Measurements from ENCODE around the gene C3orf52. TPM values are rescaled to one million over a fixed set of nuclear protein-coding genes. Genes with fewer than 3 reads are reported as not detected.
"Not testable (repeated sequence)": the region's sequence is repeated elsewhere in the genome, so short reads cannot be mapped to it uniquely, and the experiment has no call there.

The C3orf52 gene
- total and polyA plus RNA-seq, 3 donors from 2014 or later: 5.7 to 13.2 (median 6.8) TPM

DNA sequence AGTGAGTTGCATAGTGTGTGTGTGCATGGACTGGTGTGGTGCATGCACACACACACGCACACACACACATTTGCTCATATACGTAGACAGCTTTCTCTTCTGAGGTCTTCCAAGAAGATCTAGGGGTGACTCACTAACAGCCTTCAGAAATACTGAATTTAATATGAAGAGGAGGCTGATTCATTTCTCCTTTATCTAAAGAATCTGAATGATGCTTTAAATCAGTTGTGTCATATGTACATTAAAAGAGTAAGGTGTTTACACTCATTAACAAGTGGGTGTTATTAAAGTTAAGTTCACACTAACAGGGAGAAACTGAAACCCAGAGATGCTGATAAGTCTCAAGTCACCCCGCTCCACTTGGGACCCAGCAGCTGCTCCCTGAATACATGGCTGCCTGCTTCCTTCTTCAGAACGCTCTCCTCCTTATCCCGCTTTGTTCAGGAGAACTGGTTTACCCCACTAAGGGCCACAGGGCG, 29.7 kb upstream of the C3orf52 start:
- intact Hi-C loops (cut with DNase I; ENCODE audit: low total_unique reads): no loop called here
- WGBS, 2 donors: 86 to 88% methylated on average over 6 of the region's 6 CpGs
- Histone ChIP-seq H3K27me3 (no peaks in the 10 kb centered on the region), H3K4me1 (no peaks in the 10 kb centered on the region), H3K27ac (no peak overlapping the region), H3K9me3 (no peaks in the 10 kb centered on the region), H3K36me3 (ENCODE audit: low read depth, missing control alignments) (no peaks in the 10 kb centered on the region), H3K4me3 (no peak overlapping the region)
- no peak for DNase-seq
- no peak for TF ChIP-seq POLR2A (IDR thresholded peaks at IDR 0.05)

DNA sequence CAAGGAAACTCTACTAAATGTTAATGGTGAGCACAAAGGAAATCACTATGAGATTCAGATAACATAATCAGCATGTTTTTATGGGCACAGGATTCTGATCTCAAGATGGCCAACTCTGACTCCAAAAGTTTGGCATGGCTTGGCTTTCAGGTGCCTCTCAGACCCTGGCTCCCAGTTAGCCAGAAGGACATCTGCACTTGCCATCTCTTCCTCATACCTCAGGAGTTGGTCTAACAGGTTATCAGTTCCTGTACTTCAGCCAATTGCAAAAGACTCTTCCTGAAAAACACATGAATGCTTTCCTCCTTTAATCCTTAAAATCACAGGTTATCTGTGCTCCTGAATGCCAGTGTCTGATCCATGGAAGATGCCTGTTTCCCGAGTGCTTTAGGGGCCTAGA, 26.7 kb upstream of the C3orf52 start:
- Histone ChIP-seq H3K36me3 (ENCODE audit: low read depth, missing control alignments) (no peaks in the 10 kb centered on the region), H3K4me3 (no peak overlapping the region), H3K27ac (no peak overlapping the region), H3K4me1 (no peaks in the 10 kb centered on the region), H3K9me3 (no peaks in the 10 kb centered on the region), H3K27me3 (no peaks in the 10 kb centered on the region)
- TF ChIP-seq, protein P1, sequence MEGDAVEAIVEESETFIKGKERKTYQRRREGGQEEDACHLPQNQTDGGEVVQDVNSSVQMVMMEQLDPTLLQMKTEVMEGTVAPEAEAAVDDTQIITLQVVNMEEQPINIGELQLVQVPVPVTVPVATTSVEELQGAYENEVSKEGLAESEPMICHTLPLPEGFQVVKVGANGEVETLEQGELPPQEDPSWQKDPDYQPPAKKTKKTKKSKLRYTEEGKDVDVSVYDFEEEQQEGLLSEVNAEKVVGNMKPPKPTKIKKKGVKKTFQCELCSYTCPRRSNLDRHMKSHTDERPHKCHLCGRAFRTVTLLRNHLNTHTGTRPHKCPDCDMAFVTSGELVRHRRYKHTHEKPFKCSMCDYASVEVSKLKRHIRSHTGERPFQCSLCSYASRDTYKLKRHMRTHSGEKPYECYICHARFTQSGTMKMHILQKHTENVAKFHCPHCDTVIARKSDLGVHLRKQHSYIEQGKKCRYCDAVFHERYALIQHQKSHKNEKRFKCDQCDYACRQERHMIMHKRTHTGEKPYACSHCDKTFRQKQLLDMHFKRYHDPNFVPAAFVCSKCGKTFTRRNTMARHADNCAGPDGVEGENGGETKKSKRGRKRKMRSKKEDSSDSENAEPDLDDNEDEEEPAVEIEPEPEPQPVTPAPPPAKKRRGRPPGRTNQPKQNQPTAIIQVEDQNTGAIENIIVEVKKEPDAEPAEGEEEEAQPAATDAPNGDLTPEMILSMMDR (IDR thresholded peaks at IDR 0.05): no peak
- no peak for TF ChIP-seq POLR2A (IDR thresholded peaks at IDR 0.05)
- no peak for DNase-seq
- WGBS, 2 donors: 88 to 94% methylated on average over 1 of the region's 1 CpG
- intact Hi-C loops (cut with DNase I; ENCODE audit: low total_unique reads): no loop called here

DNA sequence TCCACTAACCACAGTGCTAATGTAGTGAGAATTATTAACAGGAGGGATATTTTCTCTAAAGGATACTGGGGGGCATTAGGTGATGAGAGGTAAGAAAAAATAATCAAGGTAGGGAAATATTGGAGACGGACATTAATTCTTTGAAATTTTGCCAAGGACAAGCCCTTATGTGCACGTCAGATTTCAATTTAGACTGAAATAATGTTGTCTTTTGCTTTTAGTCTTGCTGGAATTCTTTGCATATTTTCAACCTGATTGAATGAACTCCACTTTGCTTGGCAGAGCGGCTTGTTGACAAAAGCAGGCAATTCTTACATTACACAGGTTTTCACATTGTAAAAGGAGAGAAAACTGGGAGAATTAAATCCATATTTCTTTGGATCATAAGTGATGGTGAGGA, 25.0 kb upstream of the C3orf52 start:
- 39 to 48% methylated on average over 3 of the region's 3 CpGs for WGBS, 2 donors
- no peak overlapping the region for H3K4me3 ChIP-seq
- no peaks in the 10 kb centered on the region for H3K9me3 ChIP-seq
- H3K36me3 ChIP-seq (ENCODE audit: low read depth, missing control alignments): no peaks in the 10 kb centered on the region
- no peak for DNase-seq
- TF ChIP-seq, protein P1 (IDR thresholded peaks at IDR 0.05): no peak
- TF ChIP-seq POLR2A (IDR thresholded peaks at IDR 0.05): no peak
- intact Hi-C loops (cut with DNase I; ENCODE audit: low total_unique reads): no loop called here
- H3K27ac ChIP-seq: no peak overlapping the region
- no peaks in the 10 kb centered on the region for H3K4me1 ChIP-seq
- no peaks in the 10 kb centered on the region for H3K27me3 ChIP-seq

DNA sequence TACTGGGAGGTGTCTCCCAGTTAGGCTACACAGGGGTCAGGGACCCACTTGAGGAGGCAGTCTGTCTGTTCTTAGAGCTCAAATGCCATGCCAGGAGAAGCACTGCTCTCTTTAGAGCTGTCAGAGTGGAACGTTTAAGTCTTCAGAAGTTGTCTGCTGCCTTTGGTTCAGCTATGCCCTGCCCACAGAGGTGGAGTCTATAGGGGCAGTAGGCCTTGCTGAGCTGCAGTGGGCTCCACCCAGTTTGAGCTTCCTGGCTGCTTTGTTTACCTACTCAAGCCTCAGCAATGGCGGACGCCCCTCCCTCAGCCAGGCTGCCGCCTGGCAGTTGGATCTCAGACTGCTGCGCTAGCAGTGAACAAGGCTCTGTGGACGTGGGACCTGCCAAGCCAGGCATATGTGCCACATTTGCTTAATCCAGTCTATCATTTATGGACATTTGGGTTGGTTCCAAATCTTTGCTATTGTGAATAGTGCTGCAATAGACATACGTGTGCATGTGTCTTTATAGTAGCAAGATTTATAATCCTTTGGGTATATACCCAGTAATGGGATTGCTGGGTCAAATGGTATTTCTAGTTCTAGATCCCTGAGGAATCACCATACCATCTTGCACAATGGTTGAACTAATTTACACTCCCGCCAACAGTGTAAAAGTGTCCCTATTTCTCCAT, 13.7 kb upstream of the C3orf52 start:
- H3K4me3 ChIP-seq; H3K27me3 ChIP-seq; intact Hi-C loops (cut with DNase I; ENCODE audit: low total_unique reads); H3K27ac ChIP-seq; H3K36me3 ChIP-seq (ENCODE audit: low read depth, missing control alignments); H3K9me3 ChIP-seq; DNase-seq; H3K4me1 ChIP-seq: not testable (repeated sequence)
- 94 to 98% methylated on average over 4 to 8 of the region's 8 CpGs for WGBS, 2 donors

DNA sequence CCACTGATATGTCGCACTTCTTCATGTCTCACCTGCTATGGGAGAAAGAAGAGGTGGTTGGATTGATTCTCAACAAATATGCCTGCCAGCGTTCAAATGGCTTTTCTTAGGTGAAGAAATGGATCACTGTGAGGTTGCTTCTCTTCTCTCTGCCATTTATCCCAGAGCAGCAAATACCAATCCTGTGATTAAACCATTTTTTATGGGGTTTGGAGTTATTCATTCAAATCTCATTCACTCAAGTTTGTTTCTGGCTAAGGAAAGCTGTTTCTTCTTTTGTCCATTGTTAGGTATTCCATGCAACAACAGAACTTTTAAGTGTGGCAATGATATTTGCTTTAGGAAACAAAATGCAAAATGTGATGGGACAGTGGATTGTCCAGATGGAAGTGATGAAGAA, 12.2 kb upstream of the C3orf52 start:
- no peak for TF ChIP-seq POLR2A (IDR thresholded peaks at IDR 0.05)
- TF ChIP-seq, protein P1 (IDR thresholded peaks at IDR 0.05): no peak
- Histone ChIP-seq H3K27ac (no peak overlapping the region), H3K36me3 (ENCODE audit: low read depth, missing control alignments) (no peaks in the 10 kb centered on the region), H3K9me3 (no peaks in the 10 kb centered on the region), H3K4me3 (no peak overlapping the region), H3K4me1 (no peaks in the 10 kb centered on the region), H3K27me3 (no peaks in the 10 kb centered on the region)
- DNase-seq: no peak
- intact Hi-C loops (cut with DNase I; ENCODE audit: low total_unique reads): no loop called here
- 97 to 100% methylated on average over 2 of the region's 2 CpGs for WGBS, 2 donors
